Stimulated activated CD8-positive, alpha-beta memory T cell treated with anti-CD3 and anti-CD28 coated beads, Interleukin-7, amount 100 ng/mL, for 1 hour (primary cell): ENCODE data around the gene RBM5.
"Not testable (repeated sequence)": the region's sequence is repeated elsewhere in the genome, so short reads cannot be mapped to it uniquely, and the experiment has no call there.

Experiments
- DNase-seq, 2 donors: peaks; one replicate each; pipeline ENCODE4 v3.0.0-alpha.2; 2020; ENCODE audit warnings: low read depth in 2 of 2

Gene RBM5

GRCh38 chr3:50088725-50089608, at the start of gene RBM5:
Gene RBM5 (plus strand): TSS chr3:50088919. CDS start chr3:50090435, 1,516 bp downstream.
- peak; percentile 79 to 86 for DNase-seq

- DNase-seq: no peak
Observed at GRCh38 chr3:50044976-50045375, 43.7 kb upstream of the RBM5 start.

- no peak for DNase-seq
Observed at GRCh38 chr3:50047426-50047825, 41.3 kb upstream of the RBM5 start.

- no peak for DNase-seq
Observed at GRCh38 chr3:50050361-50050760, 38.4 kb upstream of the RBM5 start.

GRCh38 chr3:50057756-50058155, 31.0 kb upstream of the RBM5 start:
- DNase-seq: no peak

GRCh38 chr3:50068134-50068533, 20.6 kb upstream of the RBM5 start:
- DNase-seq: no peak

GRCh38 chr3:50078091-50078490, 10.6 kb upstream of the RBM5 start:
- DNase-seq: no peak

GRCh38 chr3:50078622-50079021, 10.1 kb upstream of the RBM5 start:
- DNase-seq: no peak

GRCh38 chr3:50084951-50085350, 3.8 kb upstream of the RBM5 start:
- not testable (repeated sequence) for DNase-seq

- no peak for DNase-seq
Observed at GRCh38 chr3:50089609-50089945, 858 bp downstream of the RBM5 start.

GRCh38 chr3:50090984-50091383, 2.3 kb downstream of the RBM5 start:
- DNase-seq: no peak

GRCh38 chr3:50095352-50095998, 6.8 kb downstream of the RBM5 start:
- no peak for DNase-seq

- no peak for DNase-seq
Observed at GRCh38 chr3:50100386-50100785, 11.7 kb downstream of the RBM5 start.

- no peak for DNase-seq
Observed at GRCh38 chr3:50100956-50101845, 12.5 kb downstream of the RBM5 start.

GRCh38 chr3:50102558-50102957, 13.8 kb downstream of the RBM5 start:
- DNase-seq: no peak

GRCh38 chr3:50111757-50112156, 23.0 kb downstream of the RBM5 start:
- no peak for DNase-seq

GRCh38 chr3:50112462-50112861, 23.7 kb downstream of the RBM5 start:
- DNase-seq: no peak

- no peak for DNase-seq
Observed at GRCh38 chr3:50117120-50117519, 28.4 kb downstream of the RBM5 start.

GRCh38 chr3:50118237-50118636, 29.5 kb downstream of the RBM5 start:
- DNase-seq: no peak

GRCh38 chr3:50119786-50120185, 31.1 kb downstream of the RBM5 start:
- no peak for DNase-seq

- no peak for DNase-seq
Observed at GRCh38 chr3:50120364-50121071, 31.8 kb downstream of the RBM5 start.
